Neuronal stem cell (in vitro differentiated cells): ENCODE results near the gene ENOX1.

Experiments
- DNase-seq: peaks from one replicate; pipeline ENCODE4 v3.0.0-alpha.2; 2013; ENCODE audit warnings: low spot score
- H2AFZ ChIP-seq: one replicate; pipeline ENCODE4 v1.6.1; 2013; ENCODE audit warnings: mild to moderate bottlenecking, low read length, inconsistent platforms
- H2AK5ac ChIP-seq: 2 replicates; pipeline ENCODE4 v1.6.1; 2013; ENCODE audit warnings: low read depth, mild to moderate bottlenecking, inconsistent platforms, low read length, moderate library complexity, mixed read lengths
- H2BK120ac ChIP-seq: 2 replicates; pipeline ENCODE4 v1.6.1; 2013; ENCODE audit warnings: low read depth, mild to moderate bottlenecking, inconsistent platforms, low read length, moderate library complexity, mixed read lengths
- H2BK12ac ChIP-seq: one replicate; pipeline ENCODE4 v1.6.1; 2013; ENCODE audit warnings: low read length, inconsistent platforms
- H2BK15ac ChIP-seq: 2 replicates; pipeline ENCODE4 v1.6.1; 2013; ENCODE audit warnings: mild to moderate bottlenecking, low read length, inconsistent platforms, mixed read lengths
- H2BK5ac ChIP-seq: one replicate; pipeline ENCODE4 v1.6.1; 2013; ENCODE audit warnings: inconsistent platforms, mild to moderate bottlenecking, low read length, moderate library complexity
- H3K14ac ChIP-seq: one replicate; pipeline ENCODE4 v1.6.1; 2013; ENCODE audit warnings: low read length, inconsistent platforms
- H3K18ac ChIP-seq: 2 replicates; pipeline ENCODE4 v1.6.1; 2013; ENCODE audit warnings: low read length, inconsistent platforms
- H3K23ac ChIP-seq: 2 replicates; pipeline ENCODE4 v1.6.1; 2013; ENCODE audit warnings: low read depth, mild to moderate bottlenecking, mixed read lengths, low read length, inconsistent platforms; ENCODE audit not compliant: poor library complexity
- H3K27ac ChIP-seq: replicated peaks from 3 replicates; pipeline ENCODE4 v1.5.1; 2013; ENCODE audit warnings: low read length, inconsistent platforms
- H3K27me3 ChIP-seq, 3 experiments: 2 replicates each; pipeline ENCODE4 v1.6.1; 2013; ENCODE audit warnings: low read length in 3 of 3, mild to moderate bottlenecking in 2 of 3, inconsistent platforms in 1 of 3, low read depth in 1 of 3, mixed read lengths in 1 of 3, moderate library complexity in 1 of 3; ENCODE audit not compliant: control insufficient read depth in 3 of 3, insufficient read depth in 3 of 3
- H3K36me3 ChIP-seq, 2 donors: replicated peaks in 1 of 2; 2 replicates each; pipeline ENCODE4 v1.6.1; 2013; ENCODE audit warnings: low read length in 2 of 2; ENCODE audit not compliant: control insufficient read depth in 2 of 2, insufficient read depth in 2 of 2
- H3K4ac ChIP-seq: 2 replicates; pipeline ENCODE4 v1.6.1; 2013; ENCODE audit warnings: inconsistent platforms, mild to moderate bottlenecking, low read length, moderate library complexity
- H3K4me1 ChIP-seq, 2 donors: 1 replicate in 1 of 2; 2 replicates in 1 of 2; pipeline ENCODE4 v1.6.1; 2013; ENCODE audit warnings: low read length in 2 of 2, low read depth in 1 of 2; ENCODE audit not compliant: control insufficient read depth in 2 of 2, insufficient read depth in 1 of 2
- H3K4me2 ChIP-seq: one replicate; pipeline ENCODE4 v1.6.1; 2013; ENCODE audit warnings: mild to moderate bottlenecking, low read length, inconsistent platforms; ENCODE audit not compliant: insufficient read depth, poor library complexity, severe bottlenecking
- H3K4me3 ChIP-seq, 2 donors: 2 replicates each; pipeline ENCODE4 v1.5.1; 2013; ENCODE audit warnings: low read length in 2 of 2, mild to moderate bottlenecking in 2 of 2, inconsistent platforms in 1 of 2, moderate library complexity in 1 of 2
- H3K79me1 ChIP-seq: one replicate; pipeline ENCODE4 v1.6.1; 2013; ENCODE audit warnings: low read depth, mild to moderate bottlenecking, inconsistent platforms, low read length, moderate library complexity
- H3K9ac ChIP-seq: one replicate; pipeline ENCODE4 v1.6.1; 2013; ENCODE audit warnings: mild to moderate bottlenecking, low read depth, low read length, inconsistent platforms; ENCODE audit not compliant: poor library complexity
- H3K9me3 ChIP-seq, 2 donors: replicated peaks in 1 of 2; 2 replicates each; pipeline versions ENCODE3 to v1.6.1; 2013; ENCODE audit warnings: low read length in 2 of 2, mild to moderate bottlenecking in 2 of 2, inconsistent platforms in 1 of 2, low read depth in 1 of 2, mixed read lengths in 1 of 2, moderate library complexity in 1 of 2; ENCODE audit not compliant: control insufficient read depth in 2 of 2, insufficient read depth in 1 of 2
- H4K8ac ChIP-seq: one replicate; pipeline ENCODE4 v1.6.1; 2013; ENCODE audit warnings: low read depth, mild to moderate bottlenecking, inconsistent platforms, low read length, moderate library complexity
- H4K91ac ChIP-seq: one replicate; pipeline ENCODE4 v1.6.1; 2013; ENCODE audit warnings: low read length, low read depth, mild to moderate bottlenecking, inconsistent platforms; ENCODE audit not compliant: poor library complexity
- WGBS, 2 donors: extraction: QIAGEN DNeasy Blood & Tissue Kit; methylation state at CpG; one replicate each; pipeline ENCODE4 v1.1.7; 2013; ENCODE audit warnings: missing lambda C conversion rate in 2 of 2, mixed read lengths in 1 of 2; ENCODE audit not compliant: insufficient read length in 2 of 2, insufficient replicate concordance in 1 of 2; ENCODE audit errors: extremely low coverage in 2 of 2; 5-methylcytosine and 5-hydroxymethylcytosine counted together

The ENOX1 gene

GRCh38 chr13:43445668-43446067 is 341.1 kb downstream of the ENOX1 start:
- Histone ChIP-seq H3K18ac (no peak overlapping the region), H2BK120ac (no peak overlapping the region), H3K23ac (no peak overlapping the region), H3K36me3 (no peaks in the 10 kb centered on the region), H3K4me1 (peaks cover 1 to 6% of the 10 kb centered on the region in 2 donors), H4K91ac (no peak overlapping the region), H3K27me3 (no peaks in the 10 kb centered on the region), H2BK5ac (no peak overlapping the region), H4K8ac (no peak overlapping the region), H2BK15ac (no peak overlapping the region), H3K9ac (no peak overlapping the region), H3K79me1 (no peaks in the 10 kb centered on the region), H3K14ac (no peak overlapping the region), H2AK5ac (no peak overlapping the region), H3K4ac (no peak overlapping the region), H3K4me3 (no peak overlapping the region), H2AFZ (no peak overlapping the region), H3K4me2 (no peak overlapping the region), H3K9me3 (no peaks in the 10 kb centered on the region), H2BK12ac (no peak overlapping the region), H3K27ac (no peak overlapping the region)
- no peak for DNase-seq
- no CpG with 5 or more reads among the region's 2 CpGs for WGBS, 2 donors

GRCh38 chr13:43444081-43444480 is 342.7 kb downstream of the ENOX1 start:
- no peaks in the 10 kb centered on the region for H3K9me3 ChIP-seq
- H4K8ac ChIP-seq = no peak overlapping the region
- H3K14ac ChIP-seq = no peak overlapping the region
- no peak overlapping the region for H3K9ac ChIP-seq
- H2BK12ac ChIP-seq = no peak overlapping the region
- no peak overlapping the region for H4K91ac ChIP-seq
- no peak overlapping the region for H3K27ac ChIP-seq
- H3K4me1 ChIP-seq = peaks cover 1 to 6% of the 10 kb centered on the region in 2 donors
- H2AFZ ChIP-seq = no peak overlapping the region
- H2AK5ac ChIP-seq = no peak overlapping the region
- DNase-seq = no peak
- H3K36me3 ChIP-seq = no peaks in the 10 kb centered on the region
- no peak overlapping the region for H3K4me2 ChIP-seq
- no peak overlapping the region for H3K23ac ChIP-seq
- H3K4ac ChIP-seq = no peak overlapping the region
- H2BK15ac ChIP-seq = no peak overlapping the region
- no peak overlapping the region for H3K18ac ChIP-seq
- no peak overlapping the region for H3K4me3 ChIP-seq
- no peaks in the 10 kb centered on the region for H3K79me1 ChIP-seq
- H2BK5ac ChIP-seq = no peak overlapping the region
- no peak overlapping the region for H2BK120ac ChIP-seq
- WGBS, 2 donors = no CpG with 5 or more reads among the region's 4 CpGs
- no peaks in the 10 kb centered on the region for H3K27me3 ChIP-seq

- Histone ChIP-seq H3K4me1 (peaks cover 1 to 6% of the 10 kb centered on the region in 2 donors), H2BK5ac (no peak overlapping the region), H4K91ac (no peak overlapping the region), H3K23ac (no peak overlapping the region), H2AFZ (no peak overlapping the region), H3K9ac (no peak overlapping the region), H3K4me2 (no peak overlapping the region), H2AK5ac (no peak overlapping the region), H3K9me3 (no peaks in the 10 kb centered on the region), H3K18ac (no peak overlapping the region), H2BK120ac (no peak overlapping the region), H2BK12ac (no peak overlapping the region), H3K27ac (no peak overlapping the region), H3K4ac (no peak overlapping the region), H3K14ac (no peak overlapping the region), H3K27me3 (no peaks in the 10 kb centered on the region), H2BK15ac (no peak overlapping the region), H3K79me1 (no peaks in the 10 kb centered on the region), H3K4me3 (no peak overlapping the region), H3K36me3 (no peaks in the 10 kb centered on the region), H4K8ac (no peak overlapping the region)
- no peak for DNase-seq
- WGBS, 2 donors = no CpG with 5 or more reads among the region's 8 CpGs
Observed at GRCh38 chr13:43441899-43442499, 344.8 kb downstream of the ENOX1 start.

- Histone ChIP-seq H3K4me3 (no peak overlapping the region), H2BK120ac (no peak overlapping the region), H3K9me3 (no peaks in the 10 kb centered on the region), H3K27me3 (no peaks in the 10 kb centered on the region), H2BK15ac (no peak overlapping the region), H2AFZ (no peak overlapping the region), H2AK5ac (no peak overlapping the region), H3K9ac (no peak overlapping the region), H4K91ac (no peak overlapping the region), H3K4me1 (peaks cover 1 to 6% of the 10 kb centered on the region in 2 donors), H3K36me3 (no peaks in the 10 kb centered on the region), H4K8ac (no peak overlapping the region), H3K23ac (no peak overlapping the region), H3K4me2 (no peak overlapping the region), H3K14ac (no peak overlapping the region), H3K18ac (no peak overlapping the region), H3K4ac (no peak overlapping the region), H2BK5ac (no peak overlapping the region), H3K27ac (no peak overlapping the region), H3K79me1 (no peaks in the 10 kb centered on the region), H2BK12ac (no peak overlapping the region)
- no peak for DNase-seq
- no CpG with 5 or more reads among the region's 6 CpGs for WGBS, 2 donors
Observed at GRCh38 chr13:43441464-43441863, 345.3 kb downstream of the ENOX1 start.
